Gastrocnemius medialis (tissue), 4 donors: Measurements from ENCODE around the gene KRT9.
"Not testable (repeated sequence)": the region's sequence is repeated elsewhere in the genome, so short reads cannot be mapped to it uniquely, and the experiment has no call there.

Source experiments
- CTCF ChIP-seq, 5 experiments: fragments of 450-650 bp in 3 of 5; fragments of 200-600 bp in 2 of 5; sonication (generic) in 2 of 5; IDR thresholded peaks in 4 of 5; conservative IDR thresholded peaks in 1 of 5; 1 replicate in 4 of 5; 2 replicates in 1 of 5; pipeline ENCODE4 v1.5.1; 2016 to 2019; ENCODE audit warnings: antibody characterized with exemption in 5 of 5, mild to moderate bottlenecking in 3 of 5, moderate library complexity in 3 of 5
- POLR2A ChIP-seq, 2 donors: fragments of 450-650 bp; IDR thresholded peaks; one replicate each; pipeline ENCODE4 v1.6.1; 2017; ENCODE audit warnings: antibody characterized with exemption in 2 of 2, mild to moderate bottlenecking in 2 of 2, moderate library complexity in 2 of 2

GRCh38 chr17:41621435-41621817 is 49.6 kb upstream of the KRT9 start:
- TF ChIP-seq POLR2A (IDR thresholded peaks at IDR 0.05); CTCF (IDR thresholded peaks at IDR 0.05 in 4 of 5, conservative IDR thresholded peaks at IDR 0.05 in 1 of 5): not testable (repeated sequence)
